ENCODE data around the gene TMEM63B.
A peak's percentile ranks its signal among the peaks of the same experiment; 100 is the strongest.
"Not testable (repeated sequence)": the region's sequence is repeated elsewhere in the genome, so short reads cannot be mapped to it uniquely, and the experiment has no call there.

Gene TMEM63B

DNA sequence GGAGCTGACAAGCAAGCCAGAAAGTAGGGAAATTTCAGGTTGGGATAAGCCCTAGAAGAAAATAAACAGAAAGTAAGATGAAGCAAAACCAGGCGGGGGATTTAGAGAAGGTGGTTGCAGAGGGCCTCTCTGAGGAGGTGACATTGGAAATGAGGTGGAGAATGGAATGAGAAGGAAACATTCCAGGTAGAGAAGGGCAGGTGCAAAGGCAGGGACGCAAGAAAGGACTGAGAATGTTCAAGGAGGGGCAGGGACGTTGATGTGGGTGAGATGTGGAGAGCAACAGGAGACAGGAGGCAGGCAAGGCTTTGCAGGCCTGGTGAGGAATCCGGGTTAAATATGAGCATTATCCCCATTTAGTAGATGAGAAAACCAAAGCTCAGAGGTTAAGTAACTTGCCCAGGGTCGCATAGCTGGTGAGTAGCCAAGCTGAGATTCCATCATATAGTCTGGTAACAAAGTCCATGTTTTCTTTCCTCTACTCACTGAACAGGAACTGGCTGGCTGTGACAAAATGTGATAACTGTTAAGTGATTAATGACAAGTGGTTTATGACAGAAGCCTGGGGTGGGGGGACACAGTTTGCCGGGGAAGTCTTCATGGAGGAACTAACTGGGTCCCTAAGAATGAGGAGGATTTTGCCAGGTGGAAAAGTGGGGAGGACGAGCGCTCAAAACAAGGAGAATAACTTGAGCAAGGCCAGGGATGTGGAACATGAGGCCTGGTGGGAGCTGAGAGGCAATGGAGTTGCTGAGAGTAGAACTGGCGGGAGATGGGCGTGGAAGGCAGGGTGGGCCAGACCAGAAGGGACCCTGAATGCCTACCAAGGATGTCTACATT lies 32.7 kb upstream of the TMEM63B start:
- DNase-seq: no peak

GRCh38 chr6:44095243-44095623 lies 32.1 kb upstream of the TMEM63B start:
- DNase-seq: not testable (repeated sequence)

- peak; percentile 76 for DNase-seq
These were observed 30.7 kb upstream of the TMEM63B start for GRCh38 chr6:44096612-44097011.

- DNase-seq: no peak
These were observed 29.5 kb upstream of the TMEM63B start for GRCh38 chr6:44097782-44098317.

- no peak for DNase-seq
These were observed 28.2 kb upstream of the TMEM63B start for GRCh38 chr6:44099192-44099591.

DNA sequence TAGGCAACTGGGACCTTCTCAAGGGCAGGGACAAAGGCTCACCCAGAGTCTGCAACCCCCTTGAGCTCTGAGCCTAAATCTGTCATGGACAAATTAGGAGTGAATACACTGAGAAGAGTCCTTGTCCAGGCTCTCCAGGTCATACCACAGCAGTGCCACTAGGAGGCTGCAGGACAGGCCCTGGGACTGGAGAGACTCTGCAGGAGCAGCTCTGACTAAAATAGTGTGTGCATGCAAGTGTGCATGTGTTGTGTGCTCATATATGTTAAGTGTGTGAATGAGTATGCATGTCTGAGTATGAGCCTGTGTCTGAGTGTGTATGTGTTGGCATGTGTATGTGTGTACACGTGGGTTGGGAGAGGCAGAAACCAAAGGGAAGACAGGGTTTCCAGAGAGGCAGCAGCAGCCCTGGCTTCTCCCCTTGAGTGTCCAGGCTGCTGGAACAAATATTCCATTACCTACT lies 27.2 kb upstream of the TMEM63B start:
- DNase-seq: peak; percentile 42

DNA sequence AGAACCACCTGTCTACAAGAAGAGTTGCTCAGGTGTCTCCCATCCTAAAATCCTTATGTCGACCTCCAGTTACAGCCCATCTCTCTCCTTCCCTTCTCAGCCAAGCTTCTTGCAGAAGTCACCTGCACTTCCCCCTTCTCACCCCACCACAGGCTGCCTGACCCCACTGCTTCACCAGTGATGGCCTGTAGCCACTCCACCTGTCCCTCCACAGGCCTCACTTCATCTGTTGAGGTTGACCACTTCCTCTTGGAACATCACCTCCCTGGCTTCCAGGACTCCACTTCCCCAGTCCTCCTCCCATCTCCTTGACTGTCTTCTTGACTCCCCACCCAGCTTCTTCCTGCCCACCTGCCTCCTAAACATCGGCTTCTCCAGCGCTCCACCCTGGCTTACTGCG lies 25.5 kb upstream of the TMEM63B start:
- no peak for DNase-seq

DNA sequence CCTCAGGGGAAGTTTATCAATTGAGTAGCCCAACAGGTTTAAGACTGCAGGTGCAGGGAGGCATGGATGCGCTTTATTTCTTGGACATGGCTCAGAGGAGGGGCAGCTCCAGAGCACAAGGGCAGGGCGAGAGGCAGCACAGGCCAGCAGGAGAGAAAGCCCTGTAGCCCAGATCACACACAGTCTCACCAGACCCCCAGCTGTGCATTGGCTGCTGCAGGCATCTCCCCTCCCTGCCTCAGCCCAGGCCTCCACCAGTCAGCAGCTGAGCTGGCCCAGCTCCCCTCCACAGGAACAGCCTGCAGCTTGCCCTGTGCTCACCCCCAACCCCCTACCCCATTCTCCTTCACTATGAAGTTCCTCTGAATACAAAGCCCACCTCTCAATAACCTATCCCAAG lies 24.8 kb upstream of the TMEM63B start:
- no peak for DNase-seq

DNA sequence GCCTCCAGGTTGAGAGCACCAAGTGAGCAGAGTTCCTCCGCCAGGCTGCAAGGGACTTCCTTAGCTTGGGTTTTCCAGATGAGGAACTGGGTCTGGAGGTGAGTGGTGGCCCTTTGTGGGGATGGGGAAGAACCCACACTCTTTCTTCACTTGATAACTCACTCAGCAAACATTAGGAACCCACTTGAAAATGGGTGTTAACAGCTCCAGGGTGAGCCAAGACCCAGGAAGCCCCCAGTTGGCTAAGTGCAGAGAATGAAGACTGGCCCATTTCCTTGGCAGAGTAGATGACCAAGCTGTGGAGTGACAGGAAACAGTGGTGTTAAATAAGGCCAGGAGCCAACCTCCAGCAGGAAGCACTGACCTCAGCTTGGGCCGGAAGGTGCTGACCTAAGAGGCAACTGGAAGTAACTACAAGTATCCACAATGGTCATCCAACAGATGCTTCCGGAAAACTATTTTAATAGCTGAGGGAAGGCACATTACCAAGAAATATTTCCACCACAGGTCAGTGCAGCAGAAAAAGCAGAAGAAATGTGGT lies 22.8 kb upstream of the TMEM63B start:
- DNase-seq: no peak

DNA sequence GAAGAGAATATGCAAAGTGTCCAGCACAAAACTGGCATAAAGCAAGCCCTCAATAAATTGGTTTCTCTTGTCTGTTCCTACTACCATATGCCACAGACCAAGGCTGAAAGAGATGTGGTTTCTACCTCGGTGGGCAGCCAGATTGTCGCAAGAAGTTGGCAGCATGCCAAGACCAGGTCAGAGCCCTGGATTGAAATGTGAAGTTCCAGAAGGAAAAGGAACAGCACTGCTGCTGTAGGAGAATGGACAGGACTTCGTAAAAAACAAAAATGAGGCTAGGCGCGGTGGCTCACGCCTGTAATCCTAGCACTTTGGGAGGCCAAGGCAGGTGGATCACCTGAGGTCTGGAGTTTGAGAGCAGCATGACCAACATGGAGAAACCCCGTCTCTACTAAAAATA lies 22.2 kb upstream of the TMEM63B start:
- peak; percentile 56 for DNase-seq

DNA sequence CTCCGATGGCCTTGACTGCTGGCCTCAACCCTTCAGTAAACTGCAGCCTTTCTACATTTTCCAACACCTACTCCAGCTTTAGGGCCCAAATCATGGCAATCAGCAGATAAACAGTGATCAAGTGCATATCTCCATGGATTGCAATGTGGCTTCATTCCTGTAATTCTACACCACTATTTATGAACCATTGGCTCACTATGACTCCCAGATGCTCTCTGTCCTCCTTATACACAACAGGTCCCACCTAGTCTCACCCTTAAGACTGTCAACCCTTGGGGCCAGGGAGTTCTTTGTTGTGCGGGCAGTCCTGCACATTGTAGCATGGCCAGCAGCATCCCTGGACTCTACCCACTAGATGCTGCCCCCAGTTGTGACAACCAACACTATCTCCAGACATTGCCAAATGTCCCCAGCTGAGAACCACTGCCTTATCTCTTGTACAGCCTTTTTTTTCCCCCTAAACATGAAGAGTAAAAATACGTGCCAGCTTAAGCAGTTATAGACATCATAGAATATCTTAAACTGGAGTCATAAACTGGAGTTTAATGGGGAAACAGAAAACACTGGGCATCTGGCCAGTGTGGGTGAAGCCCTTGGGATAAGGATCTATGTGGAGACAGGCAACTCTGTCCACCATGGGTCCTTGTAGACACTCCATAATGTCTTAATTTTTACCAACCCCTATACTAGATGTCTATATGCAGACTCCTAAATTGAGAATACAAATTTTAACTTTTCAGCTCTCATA lies 21.2 kb upstream of the TMEM63B start:
- DNase-seq: no peak

DNA sequence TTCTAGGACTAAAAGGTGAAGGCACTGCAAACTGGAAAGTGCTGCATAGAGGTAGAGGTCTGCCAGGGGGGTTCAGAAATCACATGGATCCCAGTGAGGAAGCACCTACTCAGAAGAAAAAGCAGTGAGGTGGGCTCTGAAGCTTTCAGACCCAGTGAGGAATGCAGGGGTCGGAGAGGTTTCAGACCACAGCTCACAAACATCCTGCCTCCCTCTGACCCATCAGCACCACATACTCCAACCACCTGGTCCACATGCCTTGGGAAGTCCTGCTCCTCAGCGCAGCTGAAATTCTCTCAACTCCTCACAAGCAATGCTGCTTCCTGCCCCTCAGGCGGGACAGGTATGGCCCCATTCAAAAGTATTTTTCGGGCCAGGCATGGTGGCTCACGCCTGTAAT lies 20.3 kb upstream of the TMEM63B start:
- DNase-seq: no peak

DNA sequence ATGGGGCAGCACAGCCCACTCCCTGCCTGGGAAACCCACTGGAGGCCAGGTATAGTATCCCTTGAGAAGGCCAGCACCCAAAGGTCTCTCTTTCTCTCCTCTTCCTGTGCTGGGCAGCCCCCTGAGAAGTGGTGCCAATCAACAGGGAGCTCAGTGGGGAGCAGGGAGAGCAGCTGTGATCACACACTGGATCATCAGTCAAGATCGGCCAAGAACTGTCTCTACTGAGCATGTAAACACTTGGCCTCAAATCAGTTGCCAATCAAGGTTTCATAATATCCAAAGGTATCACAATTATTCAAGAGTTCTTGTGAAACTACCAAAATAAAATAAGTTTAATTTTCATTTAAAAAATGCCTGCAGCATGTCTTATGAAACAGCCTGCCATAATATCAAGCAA lies 18.9 kb upstream of the TMEM63B start:
- no peak for DNase-seq

DNA sequence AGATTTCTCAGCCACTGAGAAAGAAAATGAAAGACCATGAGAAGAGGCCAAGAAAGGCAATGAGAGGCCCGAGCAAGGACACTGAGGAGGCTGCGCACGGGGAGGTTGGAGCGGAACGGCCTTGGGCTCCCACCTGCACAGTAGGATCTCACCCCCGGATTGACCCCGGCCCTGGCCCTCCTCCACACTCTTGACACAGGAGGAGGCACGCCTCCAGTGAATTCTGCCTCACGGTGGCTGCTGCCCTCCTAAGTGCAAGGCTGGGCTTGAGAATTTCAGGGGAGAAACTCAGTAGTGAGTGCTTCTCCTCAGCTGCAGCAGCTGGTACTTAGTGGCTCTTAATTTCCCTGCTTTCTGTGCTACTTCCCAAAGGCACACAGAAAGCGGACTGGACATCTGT lies 18.1 kb upstream of the TMEM63B start:
- no peak for DNase-seq

- DNase-seq: no peak
These were observed 17.2 kb upstream of the TMEM63B start for GRCh38 chr6:44110005-44110676.

DNA sequence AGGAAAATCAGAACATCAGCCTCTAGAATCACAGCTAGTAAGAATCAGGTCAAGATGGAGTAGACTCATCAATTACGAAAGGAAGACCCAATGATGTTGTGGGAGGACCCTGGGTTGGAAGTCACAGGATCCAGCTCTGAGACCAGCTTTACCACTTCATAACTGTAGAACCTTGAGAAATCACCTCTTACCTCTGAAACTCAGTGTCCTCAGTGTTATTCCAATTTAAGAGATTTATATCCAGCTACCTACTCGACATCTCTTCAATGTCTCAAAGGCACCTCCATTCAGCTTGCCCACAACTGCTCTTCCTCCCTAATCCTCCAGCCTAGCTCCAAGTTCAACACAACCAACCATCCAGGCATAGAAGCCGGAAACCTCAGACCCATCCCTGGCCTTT lies 16.4 kb upstream of the TMEM63B start:
- DNase-seq: no peak

GRCh38 chr6:44111434-44112417 lies 15.6 kb upstream of the TMEM63B start:
- DNase-seq: no peak

- no peak for DNase-seq
These were observed 13.9 kb upstream of the TMEM63B start for GRCh38 chr6:44113414-44113813.

- no peak for DNase-seq
These were observed 11.5 kb upstream of the TMEM63B start for GRCh38 chr6:44115866-44116265.

DNA sequence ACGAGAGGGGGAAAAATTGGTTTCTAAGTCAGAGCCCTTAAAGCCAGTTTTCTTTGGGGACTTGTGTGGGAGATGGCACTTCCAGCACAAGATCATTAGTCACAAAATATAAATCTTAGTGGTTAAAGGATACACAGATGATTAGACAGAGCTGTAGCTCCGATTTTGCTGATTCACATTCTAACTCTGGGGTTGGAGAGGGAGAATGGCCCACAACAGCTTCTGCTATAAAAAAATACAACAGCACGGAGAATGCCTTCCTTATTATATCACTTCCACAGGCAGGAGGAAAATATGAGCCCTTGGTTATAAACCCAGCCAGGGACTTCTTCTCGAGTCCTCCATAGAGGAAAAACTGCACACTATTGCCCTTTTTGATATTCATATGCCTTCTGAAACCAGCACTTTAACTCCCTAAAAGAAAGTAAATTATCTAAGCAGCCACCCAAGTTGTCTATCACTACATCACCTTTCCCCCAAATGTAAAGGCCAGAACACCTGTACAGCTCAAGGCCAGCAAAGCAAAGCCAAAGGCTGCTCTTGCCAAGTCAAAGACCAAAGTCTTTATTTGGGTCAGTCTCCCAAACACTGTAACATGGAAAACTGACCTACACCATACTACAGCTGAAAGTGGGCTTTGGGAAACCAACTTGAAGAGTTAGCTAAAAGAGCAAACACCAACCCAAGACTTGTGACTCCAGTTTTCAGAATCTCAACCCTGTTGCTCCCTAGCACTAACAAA lies 10.5 kb upstream of the TMEM63B start:
- no peak for DNase-seq
